B cell (primary cell): ENCODE measurements around the gene GMNC. TPM values are rescaled to one million over a fixed set of nuclear protein-coding genes. Genes with fewer than 3 reads are reported as not detected.

Source experiments
- ATAC-seq: fragments of 200-7000 bp; cut with Tn5 transposase; one replicate; pipeline ENCODE4 v1.10.0; 2021; ENCODE audit warnings: low read depth, mild to moderate bottlenecking, moderate number of reproducible peaks, moderate library complexity
- CTCF ChIA-PET: fragments of 350-600 bp; sonication (Branson Sonifier 250); formaldehyde crosslinking; loops from one replicate; lab custom pipeline; 2021; ENCODE audit warnings: antibody characterized with exemption, inconsistent platforms; lab: Charles Lee
- POLR2A ChIA-PET: fragments of 350-600 bp; sonication (Branson Sonifier 250); formaldehyde crosslinking; loops from one replicate; lab custom pipeline; 2021; ENCODE audit warnings: antibody characterized with exemption; lab: Charles Lee
- DNase-seq: peaks from one replicate; pipeline ENCODE4 v3.0.0; 2013
- H2AFZ ChIP-seq: 2 replicates; pipeline ENCODE4 v1.6.1; 2012; ENCODE audit warnings: mild to moderate bottlenecking, low read depth, low read length; ENCODE audit not compliant: insufficient read depth, poor library complexity, severe bottlenecking
- H3K27ac ChIP-seq, 2 donors: 1 replicate in 1 of 2; 2 replicates in 1 of 2; pipeline ENCODE4 v1.5.1; 2012 to 2013; ENCODE audit warnings: low read length in 2 of 2, mild to moderate bottlenecking in 2 of 2, moderate library complexity in 1 of 2
- H3K27me3 ChIP-seq, 4 experiments: fragments of 200-600 bp in 1 of 4; sonication (generic) in 1 of 4; replicated peaks in 1 of 4; 1 replicate in 2 of 4; 2 replicates in 2 of 4; pipeline versions ENCODE4 v1.6.1 to v1.7.0; 2013 to 2016; ENCODE audit warnings: low read length in 3 of 4, mild to moderate bottlenecking in 2 of 4, mixed read lengths in 1 of 4, moderate library complexity in 1 of 4; ENCODE audit not compliant: insufficient read depth in 4 of 4, control insufficient read depth in 3 of 4; ENCODE audit errors: control extremely low read depth in 1 of 4
- H3K36me3 ChIP-seq, 2 experiments: replicated peaks in 1 of 2; 1 replicate in 1 of 2; 2 replicates in 1 of 2; pipeline versions ENCODE4 v1.6.1 to v1.7.1; 2013; ENCODE audit warnings: low read length in 1 of 2; ENCODE audit not compliant: insufficient read depth in 2 of 2, control insufficient read depth in 1 of 2; ENCODE audit errors: control extremely low read depth in 1 of 2, extremely low read depth in 1 of 2
- H3K4me1 ChIP-seq, 2 donors: fragments of 200-600 bp in 1 of 2; sonication (generic) in 1 of 2; 1 replicate in 1 of 2; 2 replicates in 1 of 2; pipeline versions ENCODE4 v1.5.1 to v1.6.1; 2013 to 2017; ENCODE audit warnings: low read length in 2 of 2; ENCODE audit not compliant: control insufficient read depth in 2 of 2, insufficient read depth in 2 of 2
- H3K4me2 ChIP-seq: replicated peaks from 2 replicates; pipeline ENCODE3; 2012; ENCODE audit warnings: mild to moderate bottlenecking, low read depth, low read length; ENCODE audit not compliant: poor library complexity, severe bottlenecking
- H3K4me3 ChIP-seq, 5 experiments: fragments of 200-600 bp in 1 of 5; sonication (generic) in 1 of 5; 1 replicate in 3 of 5; 2 replicates in 2 of 5; pipeline versions ENCODE4 v1.5.1 to v1.7.0; 2011 to 2016; ENCODE audit warnings: low read length in 4 of 5, mild to moderate bottlenecking in 4 of 5, low read depth in 2 of 5, control low read depth in 1 of 5, moderate library complexity in 1 of 5; ENCODE audit not compliant: insufficient read depth in 1 of 5; ENCODE audit errors: control extremely low read depth in 1 of 5, extremely low read depth in 1 of 5
- H3K79me2 ChIP-seq: fragments of 200-600 bp; sonication (generic); one replicate; pipeline ENCODE4 v1.6.0; 2016; ENCODE audit warnings: low read length; ENCODE audit not compliant: control insufficient read depth, insufficient read depth
- H3K9ac ChIP-seq: fragments of 200-600 bp; sonication (generic); 2 replicates; pipeline ENCODE4 v1.6.1; 2017; ENCODE audit warnings: mild to moderate bottlenecking, low read length, moderate library complexity
- H3K9me3 ChIP-seq, 3 donors: one replicate each; pipeline versions ENCODE4 v1.6.1 to v1.7.1; 2013; ENCODE audit warnings: low read length in 2 of 3; ENCODE audit not compliant: control insufficient read depth in 2 of 3, insufficient read depth in 1 of 3; ENCODE audit errors: control extremely low read depth in 1 of 3
- H4K20me1 ChIP-seq: 2 replicates; pipeline ENCODE4 v1.6.0; 2012; ENCODE audit warnings: mild to moderate bottlenecking, low read length; ENCODE audit not compliant: insufficient read depth, control insufficient read depth, poor library complexity, severe bottlenecking
- H3K27ac Mint-ChIP-seq: one replicate; pipeline ENCODE4 v1.8.0; 2021; ENCODE audit warnings: mixed read lengths
- H3K27me3 Mint-ChIP-seq: one replicate; pipeline ENCODE4 v1.8.0; 2021; ENCODE audit warnings: mixed read lengths
- H3K4me1 Mint-ChIP-seq: one replicate; pipeline ENCODE4 v1.8.0; 2021; ENCODE audit warnings: mixed read lengths
- H3K4me3 Mint-ChIP-seq: one replicate; pipeline ENCODE4 v1.8.0; 2021; ENCODE audit warnings: mixed read lengths
- H3K9me3 Mint-ChIP-seq: one replicate; pipeline ENCODE4 v1.8.0; 2022; ENCODE audit warnings: mixed read lengths; ENCODE audit not compliant: insufficient read depth
- EZH2 ChIP-seq: IDR thresholded peaks from 2 replicates; pipeline ENCODE4 v1.6.1; 2012; ENCODE audit warnings: borderline replicate concordance, low read depth, mild to moderate bottlenecking, moderate library complexity, low read length; ENCODE audit not compliant: insufficient read depth, poor library complexity, severe bottlenecking
- WGBS: methylation state at CpG from one replicate; pipeline ENCODE4 v1.1.5; 2013; ENCODE audit warnings: missing lambda C conversion rate; ENCODE audit not compliant: insufficient coverage; 5-methylcytosine and 5-hydroxymethylcytosine counted together
- intact Hi-C: fragments of 100-400 bp; cut with micrococcal nuclease; formaldehyde crosslinking; loops from one replicate; pipeline ENCODE4 v1.10.0; 2022
- polyA plus RNA-seq: library from polyadenylated mRNA; depleted of rRNA; stranded (reverse); fragments of >200 nt; gene quantifications from 2 replicates; pipeline ENCODE4 v1.2.3, GENCODE V29; 2012
- total RNA-seq, 2 donors: library from RNA; stranded (reverse); fragments of 120-200 nt in 1 of 2; gene quantifications; 1 replicate in 1 of 2; 2 replicates in 1 of 2; pipeline versions ENCODE4 v1.2.3 to v1.2.4, GENCODE V29; 2013 to 2022
- TF ChIP-seq, protein P1 (sequence below): fragments of 200-600 bp; IDR thresholded peaks from one replicate; pipeline ENCODE4 v1.8.0; 2022; ENCODE audit warnings: antibody characterized with exemption, mild to moderate bottlenecking

GMNC gene
- total and polyA plus RNA-seq, 2 donors (not counting 1 experiment from before 2014, with no cell fraction given): not detected

GRCh38 chr3:190826018-190826417 lies 36.5 kb downstream of the GMNC start:
- H2AFZ ChIP-seq: no peak overlapping the region
- no peaks in the 10 kb centered on the region for H3K27me3 Mint-ChIP-seq
- no peaks in the 10 kb centered on the region for H3K4me1 Mint-ChIP-seq
- H3K9me3 Mint-ChIP-seq: no peaks in the 10 kb centered on the region
- POLR2A ChIA-PET: no interaction called here
- intact Hi-C loops: no loop called here
- CTCF ChIA-PET: interaction anchor here (0.7 kb wide), 1 partner anchor 1952 kb away, joined by 3 read pairs; no protein-coding TSS in a partner anchor
- TF ChIP-seq, protein P1, sequence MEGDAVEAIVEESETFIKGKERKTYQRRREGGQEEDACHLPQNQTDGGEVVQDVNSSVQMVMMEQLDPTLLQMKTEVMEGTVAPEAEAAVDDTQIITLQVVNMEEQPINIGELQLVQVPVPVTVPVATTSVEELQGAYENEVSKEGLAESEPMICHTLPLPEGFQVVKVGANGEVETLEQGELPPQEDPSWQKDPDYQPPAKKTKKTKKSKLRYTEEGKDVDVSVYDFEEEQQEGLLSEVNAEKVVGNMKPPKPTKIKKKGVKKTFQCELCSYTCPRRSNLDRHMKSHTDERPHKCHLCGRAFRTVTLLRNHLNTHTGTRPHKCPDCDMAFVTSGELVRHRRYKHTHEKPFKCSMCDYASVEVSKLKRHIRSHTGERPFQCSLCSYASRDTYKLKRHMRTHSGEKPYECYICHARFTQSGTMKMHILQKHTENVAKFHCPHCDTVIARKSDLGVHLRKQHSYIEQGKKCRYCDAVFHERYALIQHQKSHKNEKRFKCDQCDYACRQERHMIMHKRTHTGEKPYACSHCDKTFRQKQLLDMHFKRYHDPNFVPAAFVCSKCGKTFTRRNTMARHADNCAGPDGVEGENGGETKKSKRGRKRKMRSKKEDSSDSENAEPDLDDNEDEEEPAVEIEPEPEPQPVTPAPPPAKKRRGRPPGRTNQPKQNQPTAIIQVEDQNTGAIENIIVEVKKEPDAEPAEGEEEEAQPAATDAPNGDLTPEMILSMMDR: no peak
- no peak for TF ChIP-seq EZH2
- H3K27me3 ChIP-seq: no peaks in the 10 kb centered on the region
- H3K4me3 Mint-ChIP-seq: no peak overlapping the region
- H3K79me2 ChIP-seq: no peaks in the 10 kb centered on the region
- no peaks in the 10 kb centered on the region for H3K9me3 ChIP-seq
- WGBS: 86% methylated on average over 1 of the region's 2 CpGs
- DNase-seq: no peak
- no peak overlapping the region for H3K27ac Mint-ChIP-seq
- H3K27ac ChIP-seq: no peak overlapping the region
- no peak overlapping the region for H3K4me3 ChIP-seq
- ATAC-seq: no peak
- no peak overlapping the region for H3K9ac ChIP-seq
- no peaks in the 10 kb centered on the region for H3K4me1 ChIP-seq
- no peaks in the 10 kb centered on the region for H4K20me1 ChIP-seq
- no peaks in the 10 kb centered on the region for H3K36me3 ChIP-seq
- H3K4me2 ChIP-seq: no peak overlapping the region

DNA sequence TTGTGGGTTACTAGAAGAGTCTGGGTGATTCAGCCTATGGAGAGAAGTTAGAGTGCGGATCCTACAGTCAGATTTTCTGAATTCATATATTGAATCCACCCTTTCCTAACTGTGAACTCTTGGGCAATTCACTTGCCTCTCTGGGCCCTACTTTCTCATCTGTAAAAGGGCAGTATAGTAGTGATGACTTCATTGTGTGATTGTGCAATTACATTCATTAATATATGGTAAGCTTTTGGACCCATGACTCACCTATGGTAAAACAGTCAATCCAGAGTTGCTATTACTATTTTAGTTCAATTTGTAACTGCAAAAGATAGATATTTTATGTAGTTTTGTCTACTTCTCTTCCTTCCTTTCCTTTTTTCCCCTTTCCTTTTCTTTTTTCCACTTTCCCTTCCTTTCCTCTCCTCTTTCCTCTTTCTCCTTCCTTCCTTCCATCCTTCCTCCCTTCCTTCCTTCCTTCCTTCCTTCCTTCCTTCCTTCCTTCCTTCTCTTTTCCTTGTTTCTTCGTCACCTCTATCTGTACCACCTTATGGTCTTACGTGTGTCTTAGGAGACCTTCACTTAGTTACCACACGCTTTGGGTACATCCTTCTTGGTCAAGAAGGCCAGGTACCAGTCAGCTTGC lies 37.0 kb downstream of the GMNC start:
- no peak overlapping the region for H3K9ac ChIP-seq
- H3K79me2 ChIP-seq: no peaks in the 10 kb centered on the region
- no peak overlapping the region for H3K4me2 ChIP-seq
- ATAC-seq (no peak), DNase-seq (no peak)
- H2AFZ ChIP-seq: no peak overlapping the region
- intact Hi-C loops: no loop called here
- Mint-ChIP-seq H3K9me3 (no peaks in the 10 kb centered on the region), H3K27ac (no peak overlapping the region), H3K4me3 (no peak overlapping the region), H3K27me3 (no peaks in the 10 kb centered on the region), H3K4me1 (no peaks in the 10 kb centered on the region)
- POLR2A ChIA-PET: no interaction called here
- H3K4me3 ChIP-seq: no peak overlapping the region
- H3K27ac ChIP-seq: no peak overlapping the region
- H3K27me3 ChIP-seq: no peaks in the 10 kb centered on the region
- H4K20me1 ChIP-seq: no peaks in the 10 kb centered on the region
- CTCF ChIA-PET: interaction anchor here (0.7 kb wide), 1 partner anchor 1951 kb away, joined by 3 read pairs; no protein-coding TSS in a partner anchor
- no peaks in the 10 kb centered on the region for H3K9me3 ChIP-seq
- H3K4me1 ChIP-seq: no peaks in the 10 kb centered on the region
- no peaks in the 10 kb centered on the region for H3K36me3 ChIP-seq
- WGBS: 100% methylated on average over 1 of the region's 4 CpGs
- TF ChIP-seq, protein P1: no peak
- no peak for TF ChIP-seq EZH2
